SK-N-SH treated with all-trans-retinoic acid at 6 μM for 48 hours (cell line): ENCODE results near the gene ATF2.

ENCODE experiments used
- CSDC2 ChIP-seq: fragments of 250-450 bp; sonication (Bioruptor Pico); IDR thresholded peaks from 2 replicates; pipeline ENCODE4 v1.5.0; 2020; ENCODE audit warnings: mild to moderate bottlenecking, moderate library complexity
- ESRRG ChIP-seq: fragments of 250-450 bp; sonication (Bioruptor Pico); IDR thresholded peaks from 2 replicates; pipeline ENCODE4 v1.6.1; 2021; ENCODE audit warnings: mild to moderate bottlenecking
- ISL1 ChIP-seq: fragments of 250-450 bp; sonication (Bioruptor Pico); IDR thresholded peaks from 2 replicates; pipeline ENCODE4 v2.1.2; 2022; ENCODE audit warnings: mild to moderate bottlenecking, moderate library complexity
- PATZ1 ChIP-seq: fragments of 250-450 bp; sonication (Bioruptor Pico); IDR thresholded peaks from 2 replicates; pipeline ENCODE4 v1.8.0; 2020; ENCODE audit warnings: mild to moderate bottlenecking, moderate library complexity, borderline replicate concordance
- ZFP30 ChIP-seq: fragments of 450-650 bp; formaldehyde crosslinking; IDR thresholded peaks from 2 replicates; pipeline ENCODE4 v1.5.0; 2022; ENCODE audit warnings: mild to moderate bottlenecking, moderate library complexity
- ZNF8 ChIP-seq: fragments of 450-650 bp; formaldehyde crosslinking; IDR thresholded peaks from 2 replicates; pipeline ENCODE4 v1.5.0; 2020; ENCODE audit warnings: mild to moderate bottlenecking, moderate library complexity
- TF ChIP-seq, protein P1 (sequence below): fragments of 250-450 bp; sonication (Bioruptor Pico); IDR thresholded peaks from 2 replicates; pipeline ENCODE4 v1.8.0; 2021; ENCODE audit warnings: low read depth, mild to moderate bottlenecking, moderate library complexity, borderline replicate concordance

- no peak for TF ChIP-seq ISL1 (CRISPR knock-in tag)
- TF ChIP-seq CSDC2 (CRISPR knock-in tag) = no peak
- no peak for TF ChIP-seq PATZ1
- no peak for TF ChIP-seq ESRRG (CRISPR knock-in tag)
- TF ChIP-seq, protein P1, sequence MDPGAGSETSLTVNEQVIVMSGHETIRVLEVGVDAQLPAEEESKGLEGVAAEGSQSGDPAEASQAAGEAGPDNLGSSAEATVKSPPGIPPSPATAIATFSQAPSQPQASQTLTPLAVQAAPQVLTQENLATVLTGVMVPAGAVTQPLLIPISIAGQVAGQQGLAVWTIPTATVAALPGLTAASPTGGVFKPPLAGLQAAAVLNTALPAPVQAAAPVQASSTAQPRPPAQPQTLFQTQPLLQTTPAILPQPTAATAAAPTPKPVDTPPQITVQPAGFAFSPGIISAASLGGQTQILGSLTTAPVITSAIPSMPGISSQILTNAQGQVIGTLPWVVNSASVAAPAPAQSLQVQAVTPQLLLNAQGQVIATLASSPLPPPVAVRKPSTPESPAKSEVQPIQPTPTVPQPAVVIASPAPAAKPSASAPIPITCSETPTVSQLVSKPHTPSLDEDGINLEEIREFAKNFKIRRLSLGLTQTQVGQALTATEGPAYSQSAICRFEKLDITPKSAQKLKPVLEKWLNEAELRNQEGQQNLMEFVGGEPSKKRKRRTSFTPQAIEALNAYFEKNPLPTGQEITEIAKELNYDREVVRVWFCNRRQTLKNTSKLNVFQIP (CRISPR knock-in tag) = no peak
- TF ChIP-seq ZNF8 (CRISPR knock-in tag) = no peak
- no peak for TF ChIP-seq ZFP30 (CRISPR knock-in tag)
Measured at GRCh38 chr2:175048275-175048674, 119.7 kb downstream of the ATF2 start.
